K562 (cell line): ENCODE measurements around the gene TSEN54. TPM values are rescaled to one million over a fixed set of nuclear protein-coding genes. Genes with fewer than 3 reads are reported as not detected.

Experiments used
- ATF1 ChIP-seq, 2 experiments: fragments of 450-650 bp in 1 of 2; IDR thresholded peaks; 2 replicates each; pipeline ENCODE4 v1.6.1; 2016; ENCODE audit warnings: missing compliant biosample characterization in 1 of 2, missing genetic modification characterization in 1 of 2
- ATF3 ChIP-seq, 2 experiments: fragments of 450-650 bp in 1 of 2; sonication (generic) in 1 of 2; formaldehyde crosslinking in 1 of 2; IDR thresholded peaks in 1 of 2; conservative IDR thresholded peaks in 1 of 2; 2 replicates each; pipeline versions ENCODE4 v1.6.1 to v1.8.1; 2016 to 2023; ENCODE audit warnings: mild to moderate bottlenecking in 2 of 2, moderate library complexity in 2 of 2, inconsistent platforms in 1 of 2, missing genetic modification reagents in 1 of 2
- BACH1 ChIP-seq: fragments of 200-800 bp; sonication (Bioruptor generic); IDR thresholded peaks from 2 replicates; pipeline ENCODE4 v1.6.1; 2016; ENCODE audit warnings: missing genetic modification characterization, missing compliant biosample characterization
- CTCF ChIP-seq, 3 experiments: IDR thresholded peaks in 2 of 3; conservative IDR thresholded peaks in 1 of 3; 2 replicates each; pipeline ENCODE4 v1.5.1; 2011 to 2012; ENCODE audit warnings: low read length in 3 of 3, mild to moderate bottlenecking in 3 of 3, control low read depth in 2 of 3, improper control_type of control experiment in 1 of 3, inconsistent platforms in 1 of 3, low read depth in 1 of 3, mixed read lengths in 1 of 3, moderate library complexity in 1 of 3; ENCODE audit not compliant: insufficient read depth in 2 of 3
- GABPB2 ChIP-seq: fragments of 250-450 bp; sonication (Bioruptor Pico); conservative IDR thresholded peaks from 2 replicates; pipeline ENCODE4 v1.5.1; 2021; ENCODE audit warnings: mild to moderate bottlenecking
- L3MBTL2 ChIP-seq: fragments of 450-650 bp; IDR thresholded peaks from 2 replicates; pipeline ENCODE4 v1.6.1; 2016; ENCODE audit warnings: mild to moderate bottlenecking, moderate library complexity
- MTA3 ChIP-seq: fragments of 450-650 bp; formaldehyde crosslinking; IDR thresholded peaks from 2 replicates; pipeline ENCODE4 v1.6.1; 2017; ENCODE audit warnings: mild to moderate bottlenecking, borderline replicate concordance
- POLR2AphosphoS2 ChIP-seq: IDR thresholded peaks from 2 replicates; pipeline ENCODE4 v1.6.1; 2012; ENCODE audit warnings: low read length, improper control_type of control experiment
- PPARD ChIP-seq: fragments of 250-450 bp; sonication (Bioruptor Pico); IDR thresholded peaks from 2 replicates; pipeline ENCODE4 v1.8.0; 2022; ENCODE audit warnings: inconsistent platforms, mild to moderate bottlenecking, moderate library complexity
- RBM34 ChIP-seq: fragments of 200-400 bp; formaldehyde crosslinking; IDR thresholded peaks from 2 replicates; pipeline ENCODE4 v1.6.1; 2018; ENCODE audit warnings: low read length, borderline replicate concordance; ENCODE audit not compliant: insufficient read depth
- RFX7 ChIP-seq: fragments of 250-450 bp; sonication (Bioruptor Pico); IDR thresholded peaks from 2 replicates; pipeline ENCODE4 v1.5.1; 2021; ENCODE audit warnings: mild to moderate bottlenecking
- SNIP1 ChIP-seq: fragments of 450-650 bp; IDR thresholded peaks from 2 replicates; pipeline ENCODE4 v1.7.1; 2017; ENCODE audit warnings: low read depth, mild to moderate bottlenecking
- SP1 ChIP-seq: sonication (generic); formaldehyde crosslinking; IDR thresholded peaks from 2 replicates; pipeline ENCODE4 v1.8.1; 2022; ENCODE audit warnings: mild to moderate bottlenecking, missing genetic modification reagents
- YBX1 ChIP-seq: fragments of 450-650 bp; IDR thresholded peaks from 2 replicates; pipeline ENCODE4 v1.7.1; 2016; ENCODE audit warnings: mild to moderate bottlenecking
- ZBTB33 ChIP-seq: sonication (generic); formaldehyde crosslinking; IDR thresholded peaks from 2 replicates; pipeline ENCODE4 v1.8.1; 2023; ENCODE audit warnings: mild to moderate bottlenecking, missing genetic modification reagents
- ZFP30 ChIP-seq: fragments of 250-450 bp; sonication (Bioruptor Pico); IDR thresholded peaks from 2 replicates; pipeline ENCODE4 v1.8.0; 2022; ENCODE audit warnings: moderate library complexity, mild to moderate bottlenecking, inconsistent platforms, borderline replicate concordance
- ZNF354B ChIP-seq: fragments of 250-450 bp; sonication (Bioruptor Pico); IDR thresholded peaks from 2 replicates; pipeline ENCODE4 v1.4.0; 2020
- ZNF512 ChIP-seq: IDR thresholded peaks from 2 replicates; pipeline ENCODE4 v1.6.1; 2016; ENCODE audit warnings: missing genetic modification characterization, missing compliant biosample characterization
- polyA plus RNA-seq, 8 experiments: library from polyadenylated mRNA; depleted of rRNA in 4 of 8; stranded (reverse) in 5 of 8; unstranded in 3 of 8; fragments of >200 nt; fragmentation: Nextera tagmentation in 2 of 8; fragmentation: Illumina TruSeq in 1 of 8; extraction: Ambion mirVana in 2 of 8; extraction: Trizol in 1 of 8; gene quantifications; 2 replicates each; pipeline versions ENCODE4 v1.2.1 to v1.2.3, GENCODE V29; 2011 to 2014; ENCODE audit warnings: inconsistent platforms in 1 of 8, missing spikeins in 1 of 8
- total RNA-seq, 7 experiments: library from RNA; depleted of rRNA in 6 of 7; stranded (reverse); fragments of >200 nt in 6 of 7; fragmentation: Illumina TruSeq in 2 of 7; extraction: Trizol in 2 of 7; gene quantifications; 2 replicates each; pipeline versions ENCODE4 v1.2.1 to v1.2.3, GENCODE V29; 2011 to 2021; ENCODE audit warnings: low replicate concordance in 1 of 7

TSEN54 gene
- total and polyA plus RNA-seq, 9 of the 15 experiments (the other 6 are each of a cell fraction or from before 2014, with no cell fraction given): 5.9 to 64.3 (median 48.9) TPM

GRCh38 chr17:75487351-75488070 is 28.8 kb upstream of the TSEN54 start (continued):
- no peak for TF ChIP-seq ZNF512
- TF ChIP-seq MTA3: no peak
- TF ChIP-seq BACH1: no peak
- no peak for TF ChIP-seq ZFP30 (CRISPR knock-in tag)
- TF ChIP-seq POLR2AphosphoS2: no peak
- no peak for TF ChIP-seq RFX7 (CRISPR knock-in tag)
- peak; percentile 45; the same call in 1 of the 2 replicates for TF ChIP-seq L3MBTL2
- TF ChIP-seq GABPB2 (CRISPR knock-in tag): no peak
- peak; percentile 56 to 72 (median 60) for TF ChIP-seq CTCF (IDR thresholded peaks at IDR 0.05 in 2 of 3, conservative IDR thresholded peaks at IDR 0.05 in 1 of 3; ENCODE audit: insufficient read depth in 2 of 3, low read depth in 1 of 3, low read length in 3 of 3)
- TF ChIP-seq ATF1 (CRISPR knock-in tag; IDR thresholded peaks at IDR 0.05): no peak
- TF ChIP-seq ATF1 (tag; IDR thresholded peaks at IDR 0.05): no peak
- TF ChIP-seq SNIP1: no peak
- no peak for TF ChIP-seq PPARD (CRISPR knock-in tag)
- TF ChIP-seq YBX1: no peak
- peak; percentile 54; the same call in 1 of the 2 replicates for TF ChIP-seq SP1 (CRISPR knock-in tag)
- TF ChIP-seq ATF3 (IDR thresholded peaks at IDR 0.05): no peak
- 0 out of 2 replicates have a peak, but pooled peaks have one; percentile 44 for TF ChIP-seq ATF3 (CRISPR knock-in tag; conservative IDR thresholded peaks at IDR 0.05)
- no peak for TF ChIP-seq ZBTB33 (CRISPR knock-in tag)
- no peak for TF ChIP-seq ZNF354B (CRISPR knock-in tag)
- no peak for TF ChIP-seq RBM34
